Loucy (cell line): ENCODE data around the gene TLR9.

ENCODE experiments used
- H2AFZ ChIP-seq: fragments of 200-600 bp; sonication (generic); 2 replicates; pipeline ENCODE4 v1.6.0; 2016; ENCODE audit warnings: antibody characterized with exemption, mild to moderate bottlenecking, low read length, moderate library complexity
- H3F3A ChIP-seq: fragments of 200-600 bp; 2 replicates; pipeline ENCODE4 v1.6.0; 2016; ENCODE audit warnings: antibody characterized with exemption, low read depth, mild to moderate bottlenecking
- H3K27me3 ChIP-seq: fragments of 200-600 bp; sonication (generic); 2 replicates; pipeline ENCODE4 v1.6.1; 2014; ENCODE audit warnings: low read length, mild to moderate bottlenecking; ENCODE audit not compliant: insufficient read depth, poor library complexity, severe bottlenecking
- H3K36me3 ChIP-seq: fragments of 200-600 bp; sonication (generic); 2 replicates; pipeline ENCODE4 v1.6.1; 2016; ENCODE audit warnings: low read length; ENCODE audit not compliant: insufficient read depth
- H3K4me1 ChIP-seq: fragments of 200-600 bp; sonication (generic); 2 replicates; pipeline ENCODE4 v1.5.1; 2014; ENCODE audit warnings: low read length, mild to moderate bottlenecking; ENCODE audit not compliant: insufficient read depth, poor library complexity, severe bottlenecking
- H3K4me2 ChIP-seq: fragments of 200-600 bp; sonication (generic); 2 replicates; pipeline ENCODE4 v1.6.0; 2014; ENCODE audit warnings: antibody characterized with exemption, low read length, low read depth, mild to moderate bottlenecking; ENCODE audit not compliant: poor library complexity, severe bottlenecking
- H3K4me3 ChIP-seq: fragments of 200-600 bp; sonication (generic); 2 replicates; pipeline ENCODE4 v1.5.1; 2014; ENCODE audit warnings: low read length, mild to moderate bottlenecking, mixed read lengths; ENCODE audit not compliant: poor library complexity, severe bottlenecking
- H3K79me2 ChIP-seq: fragments of 200-600 bp; sonication (generic); 2 replicates; pipeline ENCODE4 v1.6.1; 2014; ENCODE audit warnings: low read length; ENCODE audit not compliant: insufficient read depth
- H3K9ac ChIP-seq: fragments of 200-600 bp; sonication (generic); 2 replicates; pipeline ENCODE4 v1.6.0; 2014; ENCODE audit warnings: mild to moderate bottlenecking, low read depth, low read length, moderate library complexity; ENCODE audit not compliant: poor library complexity, severe bottlenecking
- H3K9me2 ChIP-seq: fragments of 200-600 bp; sonication (generic); replicated peaks from 2 replicates; pipeline ENCODE4 v1.6.1; 2016; ENCODE audit warnings: low read depth, low read length, mixed read lengths
- H3K9me3 ChIP-seq: fragments of 200-600 bp; sonication (generic); 2 replicates; pipeline ENCODE4 v1.6.1; 2014; ENCODE audit warnings: mild to moderate bottlenecking, antibody characterized with exemption, low read length, low read depth; ENCODE audit not compliant: insufficient read depth
- H4K20me1 ChIP-seq: fragments of 200-600 bp; sonication (generic); 2 replicates; pipeline ENCODE4 v1.6.0; 2014; ENCODE audit warnings: antibody characterized with exemption, low read length, mild to moderate bottlenecking; ENCODE audit not compliant: insufficient read depth, poor library complexity, severe bottlenecking
- CTCF ChIP-seq: fragments of 200-600 bp; sonication (generic); conservative IDR thresholded peaks from 2 replicates; pipeline ENCODE4 v1.5.1; 2014; ENCODE audit warnings: mild to moderate bottlenecking, antibody characterized with exemption, low read length
- EZH2phosphoT487 ChIP-seq: fragments of 200-600 bp; IDR thresholded peaks from 2 replicates; pipeline ENCODE4 v1.6.1; 2018; ENCODE audit warnings: antibody characterized with exemption, mild to moderate bottlenecking, moderate library complexity, borderline replicate concordance

TLR9 gene

GRCh38 chr3:52256159-52256558, 30.7 kb upstream of the TLR9 start:
- H4K20me1 ChIP-seq = peaks cover 19% of the 10 kb centered on the region
- no peak overlapping the region for H3K4me2 ChIP-seq
- peaks cover 20% of the 10 kb centered on the region for H3K4me1 ChIP-seq
- no peaks in the 10 kb centered on the region for H3K9me3 ChIP-seq
- no peak overlapping the region for H2AFZ ChIP-seq
- peaks cover 9% of the 10 kb centered on the region; the same call in 1 of the 2 replicates for H3F3A ChIP-seq
- H3K36me3 ChIP-seq = peaks cover 72% of the 10 kb centered on the region
- no peaks in the 10 kb centered on the region for H3K27me3 ChIP-seq
- TF ChIP-seq EZH2phosphoT487 (no peak), CTCF (no peak)
- no peak overlapping the region for H3K9ac ChIP-seq
- no peak overlapping the region for H3K4me3 ChIP-seq
- H3K9me2 ChIP-seq = no peaks in the 10 kb centered on the region
- H3K79me2 ChIP-seq = peaks cover 28% of the 10 kb centered on the region; the same call in 1 of the 2 replicates

- Histone ChIP-seq H3K4me3 (no peak overlapping the region), H3F3A (peaks cover 9% of the 10 kb centered on the region; the same call in 1 of the 2 replicates)
- no peak for TF ChIP-seq CTCF
- TF ChIP-seq EZH2phosphoT487 = no peak
Observed at GRCh38 chr3:52254608-52255007, 29.2 kb upstream of the TLR9 start.

GRCh38 chr3:52253314-52254304, 28.2 kb upstream of the TLR9 start:
- peak overlapping the region; percentile 72 for H3K4me2 ChIP-seq
- H2AFZ ChIP-seq = no peak overlapping the region
- H3K9ac ChIP-seq = peak overlapping the region; percentile 66

More at GRCh38 chr3:52254608-52255007, 29.2 kb upstream of the TLR9 start:
- Histone ChIP-seq H3K79me2 (peaks cover 16% of the 10 kb centered on the region; the same call in 1 of the 2 replicates), H3K9ac (no peak overlapping the region), H4K20me1 (peaks cover 17% of the 10 kb centered on the region), H3K27me3 (no peaks in the 10 kb centered on the region), H3K9me2 (no peaks in the 10 kb centered on the region), H3K4me2 (peak overlapping the region; percentile 72), H3K9me3 (no peaks in the 10 kb centered on the region), H3K4me1 (peaks cover 20% of the 10 kb centered on the region), H3K36me3 (peaks cover 57% of the 10 kb centered on the region), H2AFZ (no peak overlapping the region)

More at GRCh38 chr3:52253314-52254304, 28.2 kb upstream of the TLR9 start:
- peaks cover 47% of the 10 kb centered on the region for H3K36me3 ChIP-seq
- no peaks in the 10 kb centered on the region for H3K9me3 ChIP-seq
- peaks cover 20% of the 10 kb centered on the region for H3K4me1 ChIP-seq
- TF ChIP-seq CTCF (no peak), EZH2phosphoT487 (no peak)
- peak overlapping the region; percentile 58 for H3K4me3 ChIP-seq
- peaks cover 17% of the 10 kb centered on the region for H4K20me1 ChIP-seq
- no peaks in the 10 kb centered on the region for H3K27me3 ChIP-seq
- no peaks in the 10 kb centered on the region for H3K9me2 ChIP-seq
- H3F3A ChIP-seq = peaks cover 9% of the 10 kb centered on the region; the same call in 1 of the 2 replicates
- peaks cover 12% of the 10 kb centered on the region; the same call in 1 of the 2 replicates for H3K79me2 ChIP-seq
